ENCODE data around the gene BCLAF1. TPM values are rescaled to one million over a fixed set of nuclear protein-coding genes. Genes with fewer than 3 reads are reported as not detected.
A peak's percentile ranks its signal among the peaks of the same experiment; 100 is the strongest.

Gene BCLAF1
- total and polyA plus RNA-seq, 9 of the 15 experiments (the other 6 are each of a cell fraction or from before 2014, with no cell fraction given): 65.4 to 286 (median 165) TPM

GRCh38 chr6:136236466-136237293 lies 53.0 kb downstream of the BCLAF1 start (continued):
- TF ChIP-seq HMBOX1 (IDR thresholded peaks at IDR 0.05) (no peak), POLR2A (conservative IDR thresholded peaks at IDR 0.05) (no peak; the same call in 1 of the 2 replicates), GTF2E2 (tag; IDR thresholded peaks at IDR 0.05) (no peak), SNAPC5 (CRISPR knock-in tag; IDR thresholded peaks at IDR 0.05) (no peak), TCF7 (IDR thresholded peaks at IDR 0.05; ENCODE audit: borderline replicate concordance) (peak; percentile 77; the same call in 1 of the 2 replicates), ZBTB9 (CRISPR knock-in tag; IDR thresholded peaks at IDR 0.05) (0 out of 2 replicates have a peak, but pooled peaks have one; percentile 16), HLTF (IDR thresholded peaks at IDR 0.05) (no peak), MLX (CRISPR knock-in tag; conservative IDR thresholded peaks at IDR 0.05) (no peak), MIER1 (IDR thresholded peaks at IDR 0.05; ENCODE audit: low read depth) (no peak), MBD2 (IDR thresholded peaks at IDR 0.05; ENCODE audit: borderline replicate concordance, low read depth) (0 out of 2 replicates have a peak, but pooled peaks have one; percentile 36), MEF2A (IDR thresholded peaks at IDR 0.05; ENCODE audit: control insufficient read depth, low read depth, low read length) (no peak), THAP7 (CRISPR knock-in tag; IDR thresholded peaks at IDR 0.05) (no peak), ZBTB5 (IDR thresholded peaks at IDR 0.05) (no peak), CBX8 (IDR thresholded peaks at IDR 0.05; ENCODE audit: borderline replicate concordance, extremely low read depth, low read depth, low read length, poor library complexity, severe bottlenecking) (no peak), UBTF (IDR thresholded peaks at IDR 0.05; ENCODE audit: borderline replicate concordance in 1 of 2, low read depth in 2 of 2, low read length in 2 of 2) (no peak), NUFIP1 (IDR thresholded peaks at IDR 0.05; ENCODE audit: partially characterized antibody) (no peak)
